ENCODE data around the gene NOS1AP.
"Not testable (repeated sequence)": the region's sequence is repeated elsewhere in the genome, so short reads cannot be mapped to it uniquely, and the experiment has no call there.

NOS1AP gene

GRCh38 chr1:162040001-162040400, 29.5 kb upstream of the NOS1AP start:
- H3K4me3 Mint-ChIP-seq, result no peak overlapping the region
- ATAC-seq, result no peak
- H3K9me3 Mint-ChIP-seq, result no peaks in the 10 kb centered on the region
- H3K27ac Mint-ChIP-seq, result no peak overlapping the region
- no peaks in the 10 kb centered on the region for H3K4me1 Mint-ChIP-seq
- peaks cover 57% of the 10 kb centered on the region for H3K27me3 Mint-ChIP-seq
- no peaks in the 10 kb centered on the region for H3K36me3 Mint-ChIP-seq

DNA sequence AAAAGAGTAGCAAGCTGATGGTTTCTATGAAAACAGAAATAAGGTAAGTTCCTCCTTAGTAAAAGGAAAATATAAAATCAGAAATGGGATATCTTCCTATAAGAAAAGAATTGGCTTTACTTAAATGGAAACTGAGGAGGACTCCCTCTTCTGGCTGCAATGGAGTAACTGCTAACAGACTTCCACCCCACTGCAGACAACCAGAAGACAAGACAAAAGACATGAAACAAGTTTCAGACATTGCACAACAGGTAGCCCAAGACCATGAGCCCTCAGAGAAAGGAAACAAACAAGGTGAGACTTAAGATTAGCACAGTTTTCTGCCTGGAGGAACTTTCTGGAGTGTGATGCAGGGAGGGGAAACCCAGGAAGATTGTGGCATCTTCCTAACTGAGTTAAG, 28.8 kb upstream of the NOS1AP start:
- no peak overlapping the region for H3K27ac Mint-ChIP-seq

DNA sequence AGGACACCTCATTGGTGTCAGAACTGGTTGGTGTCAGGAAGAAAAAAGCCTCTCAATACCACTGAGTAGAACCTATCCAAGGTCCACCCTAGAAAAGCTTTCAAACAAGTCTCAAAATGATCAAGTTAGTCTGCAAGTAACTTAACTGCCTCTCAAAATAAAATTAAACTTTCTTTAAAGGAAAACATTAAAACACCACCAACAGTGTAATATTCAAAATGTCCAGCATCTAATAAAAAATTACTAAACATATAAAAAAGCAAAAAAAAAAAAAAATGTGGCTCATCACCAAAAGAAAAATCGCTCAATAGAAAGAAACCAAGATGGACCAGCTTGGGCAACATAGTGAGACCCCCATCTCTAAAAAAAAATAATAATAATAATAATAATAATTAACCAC, 27.1 kb upstream of the NOS1AP start:
- Mint-ChIP-seq H3K27me3 (peaks cover 50% of the 10 kb centered on the region), H3K4me3 (no peak overlapping the region), H3K9me3 (no peaks in the 10 kb centered on the region), H3K27ac (no peak overlapping the region), H3K36me3 (no peaks in the 10 kb centered on the region), H3K4me1 (no peaks in the 10 kb centered on the region)
- ATAC-seq, result no peak

More for the DNA sequence above, 28.8 kb upstream of the NOS1AP start:
- no peaks in the 10 kb centered on the region for H3K4me1 Mint-ChIP-seq
- ATAC-seq, result no peak
- H3K4me3 Mint-ChIP-seq, result no peak overlapping the region
- no peaks in the 10 kb centered on the region for H3K9me3 Mint-ChIP-seq
- H3K27me3 Mint-ChIP-seq, result peaks cover 57% of the 10 kb centered on the region
- H3K36me3 Mint-ChIP-seq, result no peaks in the 10 kb centered on the region

DNA sequence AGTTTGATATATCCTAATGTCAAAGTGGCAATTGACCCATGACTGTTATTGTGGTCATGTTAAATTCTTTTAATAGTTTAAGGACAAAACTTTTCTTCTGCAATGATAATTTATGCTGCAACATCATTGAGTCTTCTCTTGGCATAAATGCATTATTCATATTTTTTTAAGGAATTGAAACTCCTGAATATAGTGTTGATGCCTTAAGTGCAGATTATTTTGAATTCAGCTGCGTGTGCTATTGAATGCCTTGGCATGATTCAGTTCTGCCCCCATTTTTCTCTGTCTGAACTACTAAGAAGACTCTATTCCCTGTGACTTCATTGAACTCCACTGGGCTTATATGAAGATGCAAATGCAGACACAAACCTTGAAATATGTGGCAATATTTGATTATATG, 22.6 kb upstream of the NOS1AP start:
- Mint-ChIP-seq H3K27me3 (peaks cover 21% of the 10 kb centered on the region), H3K27ac (no peak overlapping the region), H3K36me3 (no peaks in the 10 kb centered on the region), H3K4me3 (no peak overlapping the region), H3K4me1 (no peaks in the 10 kb centered on the region), H3K9me3 (no peaks in the 10 kb centered on the region)
- no peak for ATAC-seq

GRCh38 chr1:162053949-162054348, 15.5 kb upstream of the NOS1AP start:
- H3K36me3 Mint-ChIP-seq, H3K4me3 Mint-ChIP-seq: not testable (repeated sequence)

DNA sequence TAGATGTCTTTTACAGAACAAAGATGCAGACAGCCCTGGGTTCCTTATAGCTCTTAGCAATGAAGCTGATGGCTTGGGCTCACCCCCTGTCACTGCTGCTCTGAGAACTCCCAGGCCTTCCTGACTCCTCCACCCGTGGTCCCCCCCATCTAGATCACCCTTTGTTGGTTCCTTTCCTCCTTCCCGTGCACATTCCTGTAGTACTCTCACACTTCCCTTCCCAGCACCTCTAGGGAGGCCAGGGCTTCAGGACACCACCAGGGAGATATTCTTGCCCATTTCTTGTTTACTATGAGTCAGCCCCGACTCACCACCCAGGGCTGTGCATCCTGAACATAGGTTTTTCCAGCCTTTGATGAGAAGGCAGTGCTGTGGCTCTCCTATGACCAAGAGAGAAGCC, 14.4 kb upstream of the NOS1AP start:
- H3K4me3 Mint-ChIP-seq, result no peak overlapping the region
- H3K36me3 Mint-ChIP-seq, result no peaks in the 10 kb centered on the region
- ATAC-seq, result no peak
- H3K4me1 Mint-ChIP-seq, result no peaks in the 10 kb centered on the region
- H3K9me3 Mint-ChIP-seq, result no peaks in the 10 kb centered on the region
- peaks cover 24% of the 10 kb centered on the region for H3K27me3 Mint-ChIP-seq
- no peak overlapping the region for H3K27ac Mint-ChIP-seq

More at GRCh38 chr1:162053949-162054348, 15.5 kb upstream of the NOS1AP start:
- H3K4me1 Mint-ChIP-seq, ATAC-seq, H3K27ac Mint-ChIP-seq, H3K9me3 Mint-ChIP-seq: not testable (repeated sequence)
- H3K27me3 Mint-ChIP-seq, result peaks cover 32% of the 10 kb centered on the region

DNA sequence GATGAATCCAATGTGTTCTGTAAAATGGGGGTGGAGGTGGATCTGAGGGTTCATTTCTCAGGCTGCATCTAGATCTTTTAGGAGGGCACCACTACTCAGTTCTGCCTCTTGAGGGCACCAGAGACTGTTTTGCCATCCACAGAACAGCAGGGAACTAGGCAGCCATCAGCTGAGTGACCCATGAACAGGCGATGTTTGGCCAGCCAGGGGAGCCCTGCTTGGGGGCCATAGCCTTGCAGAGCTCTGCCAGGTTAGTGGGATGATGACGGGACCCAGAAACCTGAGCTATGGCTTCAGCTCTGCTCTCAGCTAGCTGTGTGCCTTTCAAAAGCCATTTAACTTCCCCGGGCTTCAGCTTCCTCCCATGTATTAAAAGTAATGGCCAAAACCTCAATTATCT, 13.4 kb upstream of the NOS1AP start:
- Mint-ChIP-seq H3K27ac (no peak overlapping the region), H3K4me1 (no peaks in the 10 kb centered on the region), H3K9me3 (no peaks in the 10 kb centered on the region), H3K4me3 (no peak overlapping the region), H3K27me3 (peaks cover 23% of the 10 kb centered on the region), H3K36me3 (no peaks in the 10 kb centered on the region)
- peak; percentile 71 for ATAC-seq

DNA sequence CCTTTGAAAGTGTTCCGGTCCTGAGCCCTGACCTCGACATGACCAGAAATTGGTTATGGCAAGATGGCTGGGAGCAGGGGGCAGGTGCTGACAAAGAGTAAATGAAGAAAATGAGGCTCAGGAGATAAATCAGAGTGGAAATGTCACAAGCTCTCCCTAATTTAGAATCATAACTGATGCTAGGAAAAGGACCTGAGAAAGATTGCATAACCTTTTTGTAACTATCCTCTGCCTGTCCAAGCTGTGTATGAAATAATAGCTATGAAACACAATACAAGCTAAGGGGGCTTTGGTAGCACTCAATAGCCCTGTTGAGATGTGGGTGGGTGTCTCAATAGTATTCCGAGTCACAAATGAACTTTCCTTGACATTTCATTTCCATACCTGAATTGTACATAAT, 12.9 kb upstream of the NOS1AP start:
- H3K36me3 Mint-ChIP-seq, result no peaks in the 10 kb centered on the region
- peaks cover 27% of the 10 kb centered on the region for H3K27me3 Mint-ChIP-seq
- no peaks in the 10 kb centered on the region for H3K9me3 Mint-ChIP-seq
- no peak for ATAC-seq
- no peak overlapping the region for H3K27ac Mint-ChIP-seq
- H3K4me3 Mint-ChIP-seq, result no peak overlapping the region
- H3K4me1 Mint-ChIP-seq, result no peaks in the 10 kb centered on the region

GRCh38 chr1:162059721-162060120, 9.8 kb upstream of the NOS1AP start:
- Mint-ChIP-seq H3K9me3 (no peaks in the 10 kb centered on the region), H3K4me1 (no peaks in the 10 kb centered on the region), H3K27me3 (peaks cover 48% of the 10 kb centered on the region), H3K4me3 (no peak overlapping the region), H3K27ac (no peak overlapping the region), H3K36me3 (no peaks in the 10 kb centered on the region)
- no peak for ATAC-seq

DNA sequence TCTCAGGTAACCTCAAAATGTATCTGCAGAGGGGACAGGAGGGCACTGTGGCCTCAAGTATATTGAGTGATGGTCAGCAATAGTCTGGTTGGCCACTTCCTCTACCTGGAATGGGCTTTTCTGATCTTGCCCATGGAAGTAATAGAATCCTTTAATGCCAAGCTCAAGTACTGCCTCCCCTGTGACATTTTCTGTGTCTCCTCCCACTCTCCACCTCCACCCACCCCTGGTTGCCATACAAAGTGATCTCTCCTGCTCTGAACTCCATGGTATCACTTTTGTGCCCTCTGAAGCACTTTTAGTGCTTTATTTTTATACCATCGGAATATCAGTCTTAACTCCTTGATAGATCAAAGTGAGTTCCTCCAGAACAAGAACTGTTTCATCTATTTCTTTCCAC, 9.2 kb upstream of the NOS1AP start:
- Mint-ChIP-seq H3K27ac (no peak overlapping the region), H3K9me3 (no peaks in the 10 kb centered on the region), H3K4me1 (no peaks in the 10 kb centered on the region), H3K27me3 (peaks cover 51% of the 10 kb centered on the region), H3K4me3 (no peak overlapping the region), H3K36me3 (no peaks in the 10 kb centered on the region)
- ATAC-seq, result no peak

- no peak overlapping the region for H3K4me3 Mint-ChIP-seq
- no peaks in the 10 kb centered on the region for H3K36me3 Mint-ChIP-seq
- no peak overlapping the region for H3K27ac Mint-ChIP-seq
- H3K9me3 Mint-ChIP-seq, result no peaks in the 10 kb centered on the region
- no peaks in the 10 kb centered on the region for H3K4me1 Mint-ChIP-seq
- H3K27me3 Mint-ChIP-seq, result peaks cover 44% of the 10 kb centered on the region
- ATAC-seq, result no peak
Observed at GRCh38 chr1:162062542-162063015, 6.9 kb upstream of the NOS1AP start.

DNA sequence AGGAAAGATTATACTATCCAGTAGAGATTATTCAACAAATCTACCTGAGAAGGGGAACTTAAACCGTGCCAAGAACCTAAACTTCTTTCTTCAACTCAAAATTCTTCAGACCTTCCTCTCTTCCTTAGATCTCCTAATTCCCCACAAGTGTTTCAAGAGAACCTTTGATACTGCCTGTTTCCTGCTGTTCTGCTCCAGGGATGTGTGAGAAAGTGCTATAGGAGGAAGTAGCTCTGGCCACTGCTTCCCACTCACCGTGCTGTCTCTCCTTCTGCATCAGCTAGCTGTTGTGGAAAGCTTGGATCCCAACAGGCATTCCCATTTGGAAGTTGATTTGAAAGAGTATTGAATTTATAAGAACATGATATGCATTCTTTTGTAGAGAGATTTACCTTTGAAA, 4.5 kb upstream of the NOS1AP start:
- Mint-ChIP-seq H3K4me3 (no peak overlapping the region), H3K27ac (no peak overlapping the region), H3K9me3 (no peaks in the 10 kb centered on the region), H3K4me1 (peaks cover 2% of the 10 kb centered on the region), H3K27me3 (peaks cover 58% of the 10 kb centered on the region), H3K36me3 (no peaks in the 10 kb centered on the region)
- ATAC-seq, result no peak

DNA sequence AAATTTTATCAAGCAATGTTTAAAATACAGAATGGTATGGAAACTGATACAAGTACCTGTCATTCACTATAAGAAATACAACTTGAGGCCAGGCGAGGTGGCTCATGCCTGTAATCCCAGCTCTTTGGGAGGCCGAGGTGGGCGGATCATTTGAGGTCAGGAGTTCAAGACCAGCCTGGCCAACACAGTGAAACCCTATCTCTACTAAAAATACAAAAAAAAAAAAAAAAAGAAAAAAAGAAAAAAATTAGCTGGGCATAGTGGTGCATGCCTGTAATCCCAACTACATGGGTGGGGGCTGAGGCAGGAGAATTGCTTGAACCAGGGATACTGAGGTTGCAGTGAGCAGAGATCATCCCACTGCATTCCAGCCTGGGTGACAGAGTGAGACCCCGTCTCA, 2.7 kb upstream of the NOS1AP start:
- H3K27ac Mint-ChIP-seq, H3K9me3 Mint-ChIP-seq, H3K36me3 Mint-ChIP-seq, H3K4me3 Mint-ChIP-seq, ATAC-seq, H3K4me1 Mint-ChIP-seq: not testable (repeated sequence)
- H3K27me3 Mint-ChIP-seq, result peaks cover 70% of the 10 kb centered on the region

GRCh38 chr1:162067466-162067865, 2.0 kb upstream of the NOS1AP start:
- Mint-ChIP-seq H3K4me1 (peaks cover 10% of the 10 kb centered on the region), H3K36me3 (no peaks in the 10 kb centered on the region), H3K27me3 (peaks cover 70% of the 10 kb centered on the region), H3K4me3 (no peak overlapping the region), H3K9me3 (no peaks in the 10 kb centered on the region), H3K27ac (no peak overlapping the region)
- no peak for ATAC-seq

DNA sequence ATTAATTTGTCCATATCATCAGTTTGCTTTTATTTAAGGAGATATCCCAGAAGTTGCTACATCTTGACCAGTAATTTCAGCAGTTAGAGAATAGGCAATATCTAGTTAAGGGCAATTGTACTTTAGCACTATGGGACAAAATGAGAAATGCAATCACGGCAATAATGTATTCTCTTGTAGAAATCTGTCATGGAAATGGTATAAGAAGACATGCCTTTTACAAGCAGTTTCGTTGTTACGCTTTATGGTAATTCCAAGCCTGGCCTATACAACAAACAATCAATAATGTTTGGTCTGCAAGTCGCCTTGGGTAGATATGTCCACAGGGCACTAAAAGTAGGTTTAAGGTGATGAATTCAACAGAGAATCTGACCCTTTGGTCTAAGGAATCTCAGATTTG, 1.2 kb upstream of the NOS1AP start:
- no peak overlapping the region for H3K4me3 Mint-ChIP-seq
- no peak overlapping the region for H3K27ac Mint-ChIP-seq
- no peak for ATAC-seq
- H3K4me1 Mint-ChIP-seq, result peaks cover 10% of the 10 kb centered on the region
- H3K36me3 Mint-ChIP-seq, result no peaks in the 10 kb centered on the region
- H3K9me3 Mint-ChIP-seq, result no peaks in the 10 kb centered on the region
- H3K27me3 Mint-ChIP-seq, result peaks cover 63% of the 10 kb centered on the region

GRCh38 chr1:162070094-162070748, 730 bp downstream of the NOS1AP start:
- Mint-ChIP-seq H3K4me3 (peak overlapping the region; percentile 86), H3K27ac (no peak overlapping the region), H3K4me1 (peaks cover 10% of the 10 kb centered on the region), H3K9me3 (no peaks in the 10 kb centered on the region), H3K27me3 (peaks cover 45% of the 10 kb centered on the region), H3K36me3 (no peaks in the 10 kb centered on the region)
- no peak for ATAC-seq

Measured in stimulated activated memory B cell treated with anti-CD40 and anti-IgM and Interleukin-4, amounts not matched to agents 10 μg/mL and 1 μg/mL and 100 μg/mL, for 72 hours (primary cell).